22Rv1 (cell line): ENCODE measurements around the gene DBX2.
"Not testable (repeated sequence)": the region's sequence is repeated elsewhere in the genome, so short reads cannot be mapped to it uniquely, and the experiment has no call there.

Experiments used
- ZFX ChIP-seq: fragments of 450-650 bp; IDR thresholded peaks from 2 replicates; pipeline ENCODE4 v1.6.1; 2017; ENCODE audit warnings: antibody characterized with exemption, borderline replicate concordance
- TF ChIP-seq, protein P1 (sequence below): fragments of 450-650 bp; IDR thresholded peaks from 2 replicates; pipeline ENCODE4 v1.5.1; 2017; ENCODE audit warnings: mild to moderate bottlenecking

- TF ChIP-seq, protein P1, sequence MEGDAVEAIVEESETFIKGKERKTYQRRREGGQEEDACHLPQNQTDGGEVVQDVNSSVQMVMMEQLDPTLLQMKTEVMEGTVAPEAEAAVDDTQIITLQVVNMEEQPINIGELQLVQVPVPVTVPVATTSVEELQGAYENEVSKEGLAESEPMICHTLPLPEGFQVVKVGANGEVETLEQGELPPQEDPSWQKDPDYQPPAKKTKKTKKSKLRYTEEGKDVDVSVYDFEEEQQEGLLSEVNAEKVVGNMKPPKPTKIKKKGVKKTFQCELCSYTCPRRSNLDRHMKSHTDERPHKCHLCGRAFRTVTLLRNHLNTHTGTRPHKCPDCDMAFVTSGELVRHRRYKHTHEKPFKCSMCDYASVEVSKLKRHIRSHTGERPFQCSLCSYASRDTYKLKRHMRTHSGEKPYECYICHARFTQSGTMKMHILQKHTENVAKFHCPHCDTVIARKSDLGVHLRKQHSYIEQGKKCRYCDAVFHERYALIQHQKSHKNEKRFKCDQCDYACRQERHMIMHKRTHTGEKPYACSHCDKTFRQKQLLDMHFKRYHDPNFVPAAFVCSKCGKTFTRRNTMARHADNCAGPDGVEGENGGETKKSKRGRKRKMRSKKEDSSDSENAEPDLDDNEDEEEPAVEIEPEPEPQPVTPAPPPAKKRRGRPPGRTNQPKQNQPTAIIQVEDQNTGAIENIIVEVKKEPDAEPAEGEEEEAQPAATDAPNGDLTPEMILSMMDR: not testable (repeated sequence)
- TF ChIP-seq ZFX: not testable (repeated sequence)
Measured at GRCh38 chr12:45095417-45095816, 44.5 kb upstream of the DBX2 start.
